Progenitor cell of endocrine pancreas (in vitro differentiated cells): Measurements from ENCODE around the gene NEU4. TPM values are rescaled to one million over a fixed set of nuclear protein-coding genes. Genes with fewer than 3 reads are reported as not detected.

Experiments used
- DNase-seq: peaks from one replicate; pipeline ENCODE4 v3.0.0; 2021; ENCODE audit warnings: low spot score; ENCODE audit not compliant: unreplicated experiment
- H3K27ac Mint-ChIP-seq: 2 replicates; pipeline ENCODE4 v1.8.0; 2021; ENCODE audit warnings: mild to moderate bottlenecking, moderate library complexity, mixed read lengths
- H3K27me3 Mint-ChIP-seq: 2 replicates; pipeline ENCODE4 v1.8.0; 2021; ENCODE audit warnings: mixed read lengths
- H3K36me3 Mint-ChIP-seq: 2 replicates; pipeline ENCODE4 v1.8.0; 2022; ENCODE audit warnings: mixed read lengths; ENCODE audit not compliant: insufficient read depth
- H3K4me1 Mint-ChIP-seq: 2 replicates; pipeline ENCODE4 v1.8.0; 2021; ENCODE audit warnings: low read depth, mixed read lengths
- H3K4me3 Mint-ChIP-seq: 2 replicates; pipeline ENCODE4 v1.8.0; 2021; ENCODE audit warnings: low read depth, mild to moderate bottlenecking, moderate library complexity, mixed read lengths
- H3K9me3 Mint-ChIP-seq: 2 replicates; pipeline ENCODE4 v1.8.0; 2021; ENCODE audit warnings: low read depth, mixed read lengths
- CTCF ChIP-seq: fragments of 200-600 bp; sonication (generic); IDR thresholded peaks from one replicate; pipeline ENCODE4 v1.5.0; 2021; ENCODE audit warnings: antibody characterized with exemption, mild to moderate bottlenecking; ENCODE audit not compliant: unreplicated experiment
- total RNA-seq: library from RNA; stranded (reverse); gene quantifications from 2 replicates; pipeline ENCODE4 v1.2.1, GENCODE V29; 2021

The NEU4 gene
- total RNA-seq, 1 donor from 2014 or later = 1.3 TPM

- H3K27ac Mint-ChIP-seq = no peak overlapping the region
- H3K36me3 Mint-ChIP-seq = no peaks in the 10 kb centered on the region
- DNase-seq = no peak
- peaks cover 3% of the 10 kb centered on the region for H3K27me3 Mint-ChIP-seq
- H3K4me3 Mint-ChIP-seq = no peak overlapping the region
- H3K4me1 Mint-ChIP-seq = no peaks in the 10 kb centered on the region
- TF ChIP-seq CTCF = no peak
- H3K9me3 Mint-ChIP-seq = no peaks in the 10 kb centered on the region
These were observed 43.4 kb downstream of the NEU4 start for GRCh38 chr2:241852116-241852980.

GRCh38 chr2:241852981-241853631 is 44.1 kb downstream of the NEU4 start:
- Mint-ChIP-seq H3K27me3 (peaks cover 3% of the 10 kb centered on the region), H3K9me3 (no peaks in the 10 kb centered on the region), H3K4me3 (no peak overlapping the region), H3K4me1 (no peaks in the 10 kb centered on the region), H3K27ac (no peak overlapping the region), H3K36me3 (no peaks in the 10 kb centered on the region)
- no peak for DNase-seq
- TF ChIP-seq CTCF = no peak

GRCh38 chr2:241853651-241854341 is 44.8 kb downstream of the NEU4 start:
- no peak for TF ChIP-seq CTCF
- Mint-ChIP-seq H3K27ac (no peak overlapping the region), H3K4me3 (no peak overlapping the region), H3K36me3 (no peaks in the 10 kb centered on the region), H3K9me3 (no peaks in the 10 kb centered on the region), H3K4me1 (no peaks in the 10 kb centered on the region), H3K27me3 (peaks cover 1% of the 10 kb centered on the region)
- no peak for DNase-seq

GRCh38 chr2:241854342-241855244 is 45.6 kb downstream of the NEU4 start:
- Mint-ChIP-seq H3K36me3 (no peaks in the 10 kb centered on the region), H3K27ac (no peak overlapping the region), H3K4me3 (no peak overlapping the region), H3K4me1 (no peaks in the 10 kb centered on the region), H3K9me3 (no peaks in the 10 kb centered on the region), H3K27me3 (no peaks in the 10 kb centered on the region)
- TF ChIP-seq CTCF = no peak
- DNase-seq = no peak
